HL-60/S4 treated with retinoic acid at 250 ng/mL for 4 days and 3 days (cell line): Measurements from ENCODE around the gene TCERG1L.
"Not testable (repeated sequence)": the region's sequence is repeated elsewhere in the genome, so short reads cannot be mapped to it uniquely, and the experiment has no call there.

Experiments
- in situ Hi-C: fragments of 300-500 bp; cut with MboI; formaldehyde crosslinking; loops from 2 replicates; pipeline ENCODE4 v1.7.0; 2022; ENCODE audit warnings: low sequenced_read_pairs

Gene TCERG1L

GRCh38 chr10:131150126-131150525 is 161.4 kb downstream of the TCERG1L start:
- in situ Hi-C loops = no loop called here

GRCh38 chr10:131149586-131149985 is 161.9 kb downstream of the TCERG1L start:
- in situ Hi-C loops = no loop called here

GRCh38 chr10:131149111-131149510 is 162.4 kb downstream of the TCERG1L start:
- in situ Hi-C loops = no loop called here

- in situ Hi-C loops = no loop called here
These were observed 163.3 kb downstream of the TCERG1L start for GRCh38 chr10:131148270-131148669.

GRCh38 chr10:131147301-131147975 is 164.1 kb downstream of the TCERG1L start:
- in situ Hi-C loops = no loop called here

- in situ Hi-C loops = no loop called here
These were observed 164.7 kb downstream of the TCERG1L start for GRCh38 chr10:131146790-131147189.

- in situ Hi-C loops = no loop called here
These were observed 165.8 kb downstream of the TCERG1L start for GRCh38 chr10:131145756-131146155.

GRCh38 chr10:131144711-131145375 is 166.7 kb downstream of the TCERG1L start:
- in situ Hi-C loops = no loop called here

- in situ Hi-C loops = no loop called here
These were observed 167.3 kb downstream of the TCERG1L start for GRCh38 chr10:131144196-131144595.

- in situ Hi-C loops = no loop called here
These were observed 167.9 kb downstream of the TCERG1L start for GRCh38 chr10:131143425-131144165.

GRCh38 chr10:131142517-131143380 is 168.8 kb downstream of the TCERG1L start:
- in situ Hi-C loops = no loop called here

GRCh38 chr10:131141645-131142516 is 169.6 kb downstream of the TCERG1L start:
- in situ Hi-C loops = no loop called here

GRCh38 chr10:131141207-131141606 is 170.3 kb downstream of the TCERG1L start:
- in situ Hi-C loops = no loop called here

GRCh38 chr10:131140606-131141005 is 170.9 kb downstream of the TCERG1L start:
- in situ Hi-C loops = no loop called here

GRCh38 chr10:131137223-131137622 is 174.3 kb downstream of the TCERG1L start:
- in situ Hi-C loops = no loop called here

- in situ Hi-C loops = not testable (repeated sequence)
These were observed 175.2 kb downstream of the TCERG1L start for GRCh38 chr10:131136336-131136735.

GRCh38 chr10:131135716-131136115 is 175.8 kb downstream of the TCERG1L start:
- in situ Hi-C loops = no loop called here

GRCh38 chr10:131134651-131135050 is 176.9 kb downstream of the TCERG1L start:
- in situ Hi-C loops = no loop called here

- in situ Hi-C loops = no loop called here
These were observed 177.4 kb downstream of the TCERG1L start for GRCh38 chr10:131134001-131134576.

GRCh38 chr10:131132681-131133080 is 178.8 kb downstream of the TCERG1L start:
- in situ Hi-C loops = no loop called here
